Globus pallidus (tissue), 1 donor: ENCODE measurements around the gene SYNJ2.

Experiments used
- DNase-seq: peaks from one replicate; pipeline ENCODE4 v3.0.0-alpha.2; 2015; ENCODE audit warnings: low spot score

The SYNJ2 gene

DNA sequence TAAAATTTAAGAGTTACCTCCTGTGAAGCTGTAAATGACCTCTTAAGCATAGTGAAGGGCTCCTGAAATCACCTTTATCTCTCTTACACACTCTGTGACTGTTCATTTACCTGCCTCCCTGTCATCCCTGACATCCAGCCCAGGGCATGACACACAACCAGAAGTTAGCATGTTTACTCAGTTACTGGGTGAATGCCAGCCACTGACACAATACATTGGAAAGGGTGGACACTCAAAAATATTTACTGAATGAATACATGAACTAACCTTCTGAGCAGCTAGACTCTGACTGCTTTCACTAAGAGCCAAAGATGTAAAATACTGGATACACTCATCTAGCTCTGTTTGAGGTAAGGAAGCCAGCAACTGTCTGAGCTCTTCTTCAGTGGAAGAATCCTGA, 161.1 kb downstream of the SYNJ2 start:
- DNase-seq, result no peak

GRCh38 chr6:158143700-158144099, 162.0 kb downstream of the SYNJ2 start:
- DNase-seq, result peak; percentile 15
